Activated naive CD4-positive, alpha-beta T cell treated with anti-CD3 and anti-CD28 coated beads, Interleukin-2, amount 10 ng/mL, durations not matched to agents 7 days and 5 days (primary cell): Measurements from ENCODE around the gene NCBP1.
"Not testable (repeated sequence)": the region's sequence is repeated elsewhere in the genome, so short reads cannot be mapped to it uniquely, and the experiment has no call there.

Experiments
- CTCF ChIA-PET: fragments of 350-600 bp; sonication (Branson Sonifier 250); formaldehyde crosslinking; loops from one replicate; lab custom pipeline; 2021; ENCODE audit warnings: antibody characterized with exemption; lab: Charles Lee
- DNase-seq: peaks from one replicate; pipeline ENCODE4 v3.0.0-alpha.2; 2020
- H3K27ac Mint-ChIP-seq: one replicate; pipeline ENCODE4 v1.8.0; 2021; ENCODE audit warnings: mild to moderate bottlenecking, moderate library complexity, mixed read lengths
- H3K27me3 Mint-ChIP-seq: one replicate; pipeline ENCODE4 v1.8.0; 2021; ENCODE audit warnings: mild to moderate bottlenecking, mixed read lengths
- H3K36me3 Mint-ChIP-seq: one replicate; pipeline ENCODE4 v1.8.0; 2021; ENCODE audit warnings: mixed read lengths
- H3K4me1 Mint-ChIP-seq: one replicate; pipeline ENCODE4 v1.8.0; 2021; ENCODE audit warnings: mixed read lengths
- H3K4me3 Mint-ChIP-seq: one replicate; pipeline ENCODE4 v1.8.0; 2021; ENCODE audit warnings: mild to moderate bottlenecking, moderate library complexity, mixed read lengths
- H3K9me3 Mint-ChIP-seq: one replicate; pipeline ENCODE4 v1.8.0; 2021; ENCODE audit warnings: mixed read lengths

Gene NCBP1

DNA sequence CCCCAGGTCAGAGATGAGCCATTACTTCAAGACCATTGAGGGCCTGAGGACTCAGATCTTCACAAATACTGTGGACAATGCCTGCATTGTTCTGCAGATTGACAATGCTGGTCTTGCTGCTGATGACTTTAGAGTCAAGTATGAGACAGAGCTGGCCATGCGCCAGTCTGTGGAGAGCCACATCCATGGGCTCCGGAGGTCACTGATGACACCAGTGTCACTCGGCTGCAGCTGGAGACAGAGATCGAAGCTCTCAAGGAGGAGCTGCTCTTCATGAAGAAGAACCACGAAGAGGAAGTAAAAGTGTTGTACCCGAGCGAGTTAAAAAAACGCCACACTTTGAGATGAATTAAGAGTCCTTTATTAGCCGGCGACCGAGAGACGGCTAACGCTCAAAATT, 65.7 kb downstream of the NCBP1 start:
- H3K4me3 Mint-ChIP-seq, result peak overlapping the region; percentile 11
- not testable (repeated sequence) for H3K9me3 Mint-ChIP-seq, H3K27ac Mint-ChIP-seq, DNase-seq
- peaks cover 24% of the 10 kb centered on the region for H3K27me3 Mint-ChIP-seq
- peaks cover 11% of the 10 kb centered on the region for H3K36me3 Mint-ChIP-seq
- peaks cover 53% of the 10 kb centered on the region for H3K4me1 Mint-ChIP-seq
- CTCF ChIA-PET, result interaction anchor here (1.4 kb wide), 1 partner anchor 222 kb away, joined by 3 read pairs; no protein-coding TSS in a partner anchor

GRCh38 chr9:97699824-97700223, 66.2 kb downstream of the NCBP1 start:
- H3K36me3 Mint-ChIP-seq, H3K27ac Mint-ChIP-seq, DNase-seq, H3K4me3 Mint-ChIP-seq, H3K9me3 Mint-ChIP-seq: not testable (repeated sequence)
- peaks cover 51% of the 10 kb centered on the region for H3K4me1 Mint-ChIP-seq
- H3K27me3 Mint-ChIP-seq, result peaks cover 30% of the 10 kb centered on the region
- CTCF ChIA-PET, result interaction anchor here (1.4 kb wide), 1 partner anchor 221 kb away, joined by 3 read pairs; no protein-coding TSS in a partner anchor

GRCh38 chr9:97703437-97704344, 70.1 kb downstream of the NCBP1 start:
- Mint-ChIP-seq H3K4me3 (no peak overlapping the region), H3K9me3 (no peaks in the 10 kb centered on the region), H3K27me3 (peaks cover 43% of the 10 kb centered on the region), H3K4me1 (peaks cover 32% of the 10 kb centered on the region), H3K27ac (no peak overlapping the region), H3K36me3 (no peaks in the 10 kb centered on the region)
- CTCF ChIA-PET, result no interaction called here
- DNase-seq, result no peak

DNA sequence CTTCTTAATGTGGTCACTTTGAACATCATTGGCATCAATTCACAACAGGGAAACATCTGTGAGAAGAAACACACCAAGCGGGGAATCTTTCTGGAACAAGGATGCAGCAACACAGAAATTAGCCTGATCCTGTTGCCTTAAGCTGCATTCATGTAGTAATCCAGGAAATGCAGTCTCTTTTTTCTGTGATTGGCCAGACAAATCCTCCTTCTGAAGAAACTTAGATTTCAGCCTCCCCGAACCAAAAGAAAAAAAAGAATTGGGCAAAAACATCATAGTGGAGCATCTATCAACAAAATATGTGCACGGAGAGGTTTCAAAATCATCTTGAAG, 70.7 kb downstream of the NCBP1 start:
- H3K27ac Mint-ChIP-seq, result no peak overlapping the region
- CTCF ChIA-PET, result interaction anchor here (0.8 to 1.1 kb wide), 2 partner anchors 10 to 100 kb away, joined by 3 read pairs; no protein-coding TSS in a partner anchor

DNA sequence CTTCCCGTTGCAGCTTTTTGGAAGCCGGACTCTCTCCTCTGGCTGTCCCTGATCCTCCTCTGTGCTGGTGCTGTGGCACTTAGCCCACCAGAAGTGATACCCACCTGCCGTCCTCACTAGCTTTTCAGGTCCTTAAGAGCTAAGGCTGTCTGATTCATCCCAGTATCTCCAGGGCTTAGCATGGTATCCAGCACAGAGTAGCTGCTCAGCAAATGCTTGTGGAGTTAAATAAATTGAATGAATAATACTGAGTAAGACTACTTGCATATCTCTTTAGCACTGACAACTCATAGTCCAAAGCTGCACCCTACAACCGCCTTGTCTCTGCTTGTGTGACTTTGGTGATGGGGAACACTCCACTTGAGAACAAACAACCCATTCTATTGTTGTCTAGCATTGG, 71.2 kb downstream of the NCBP1 start:
- no peaks in the 10 kb centered on the region for H3K36me3 Mint-ChIP-seq
- H3K4me1 Mint-ChIP-seq, result peaks cover 23% of the 10 kb centered on the region
- H3K4me3 Mint-ChIP-seq, result no peak overlapping the region
- H3K27me3 Mint-ChIP-seq, result peaks cover 46% of the 10 kb centered on the region
- DNase-seq, result no peak
- no peaks in the 10 kb centered on the region for H3K9me3 Mint-ChIP-seq
- H3K27ac Mint-ChIP-seq, result no peak overlapping the region
- CTCF ChIA-PET, result interaction anchor here (0.8 to 2.1 kb wide), 4 partner anchors 9 to 191 kb away, joined by 3 to 4 read pairs (median 3); no protein-coding TSS in a partner anchor

More for the DNA sequence above, 70.7 kb downstream of the NCBP1 start:
- no peak for DNase-seq
- peaks cover 28% of the 10 kb centered on the region for H3K4me1 Mint-ChIP-seq
- H3K9me3 Mint-ChIP-seq, result no peaks in the 10 kb centered on the region
- H3K36me3 Mint-ChIP-seq, result no peaks in the 10 kb centered on the region
- H3K4me3 Mint-ChIP-seq, result no peak overlapping the region
- peaks cover 44% of the 10 kb centered on the region for H3K27me3 Mint-ChIP-seq

- Mint-ChIP-seq H3K9me3 (no peaks in the 10 kb centered on the region), H3K36me3 (no peaks in the 10 kb centered on the region), H3K27me3 (peaks cover 47% of the 10 kb centered on the region), H3K27ac (no peak overlapping the region), H3K4me1 (peaks cover 22% of the 10 kb centered on the region), H3K4me3 (no peak overlapping the region)
- CTCF ChIA-PET, result interaction anchor here (1.0 to 2.1 kb wide), 5 partner anchors 8 to 195 kb away, joined by 3 to 4 read pairs (median 3); no protein-coding TSS in a partner anchor
- DNase-seq, result no peak
Measured at GRCh38 chr9:97705354-97705950, 71.8 kb downstream of the NCBP1 start.

DNA sequence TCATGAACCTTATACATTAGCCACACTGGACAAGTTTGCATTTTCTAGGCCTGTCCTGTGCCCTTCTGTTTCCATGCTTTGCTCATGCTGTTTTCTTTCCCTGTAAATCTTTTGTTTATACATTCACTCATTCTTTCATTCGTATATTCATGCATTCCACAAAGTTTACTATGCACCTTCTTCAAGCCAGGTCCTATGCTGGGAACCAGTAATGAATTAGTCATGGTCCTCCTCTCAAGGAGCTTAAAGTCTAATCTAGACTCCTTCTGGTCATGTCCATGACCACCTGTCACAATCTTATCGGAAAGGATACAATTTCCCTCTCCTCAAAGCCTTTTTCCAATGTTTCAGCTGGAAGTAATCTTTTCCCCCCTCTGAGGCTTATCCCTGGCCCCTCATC, 72.6 kb downstream of the NCBP1 start:
- Mint-ChIP-seq H3K27me3 (peaks cover 51% of the 10 kb centered on the region), H3K27ac (no peak overlapping the region), H3K4me3 (no peak overlapping the region), H3K36me3 (no peaks in the 10 kb centered on the region), H3K9me3 (no peaks in the 10 kb centered on the region), H3K4me1 (peaks cover 30% of the 10 kb centered on the region)
- CTCF ChIA-PET, result interaction anchor here (1.0 to 2.1 kb wide), 3 partner anchors 10 to 194 kb away, joined by 3 to 4 read pairs (median 4); no protein-coding TSS in a partner anchor
- DNase-seq, result no peak

GRCh38 chr9:97710356-97711222, 77.0 kb downstream of the NCBP1 start:
- H3K4me3 Mint-ChIP-seq, result peak overlapping the region; percentile 14

GRCh38 chr9:97711223-97711626, 77.6 kb downstream of the NCBP1 start:
- no peak for DNase-seq
- peaks cover 47% of the 10 kb centered on the region for H3K4me1 Mint-ChIP-seq
- H3K9me3 Mint-ChIP-seq, result no peaks in the 10 kb centered on the region
- CTCF ChIA-PET, result interaction anchor here (1.3 to 1.8 kb wide), 3 partner anchors 26 to 191 kb away, joined by 3 to 4 read pairs (median 4); no protein-coding TSS in a partner anchor
- H3K36me3 Mint-ChIP-seq, result peaks cover 1% of the 10 kb centered on the region
- H3K4me3 Mint-ChIP-seq, result peak overlapping the region; percentile 14
- peaks cover 47% of the 10 kb centered on the region for H3K27me3 Mint-ChIP-seq
- no peak overlapping the region for H3K27ac Mint-ChIP-seq

More at GRCh38 chr9:97710356-97711222, 77.0 kb downstream of the NCBP1 start:
- peak; percentile 63 for DNase-seq
- H3K36me3 Mint-ChIP-seq, result no peaks in the 10 kb centered on the region
- CTCF ChIA-PET, result interaction anchor here (1.3 kb wide), 1 partner anchor 191 kb away, joined by 4 read pairs; no protein-coding TSS in a partner anchor
- H3K4me1 Mint-ChIP-seq, result peaks cover 50% of the 10 kb centered on the region
- H3K27ac Mint-ChIP-seq, result no peak overlapping the region
- peaks cover 42% of the 10 kb centered on the region for H3K27me3 Mint-ChIP-seq
- no peaks in the 10 kb centered on the region for H3K9me3 Mint-ChIP-seq

DNA sequence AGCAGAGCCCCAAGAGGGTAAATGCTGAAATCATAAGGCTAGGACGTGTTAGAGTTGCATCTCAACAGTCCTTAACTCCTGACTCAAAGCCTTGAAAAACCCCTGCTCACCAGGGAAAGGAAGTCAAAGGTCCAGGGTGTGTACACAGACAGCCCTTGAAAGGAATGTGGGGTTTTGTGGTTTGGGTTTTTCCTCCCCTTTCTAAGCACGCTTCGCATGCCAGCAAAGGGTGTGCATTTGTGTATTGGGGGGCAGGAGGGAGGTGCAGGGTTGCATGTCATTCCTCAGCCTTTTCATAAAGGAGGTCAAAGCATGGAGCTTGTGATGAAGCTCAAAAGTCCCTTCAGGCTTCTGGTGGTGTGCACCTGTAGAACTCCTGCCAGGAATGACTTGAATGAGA, 80.8 kb downstream of the NCBP1 start:
- peak; percentile 23 for DNase-seq
- Mint-ChIP-seq H3K36me3 (peaks cover 1% of the 10 kb centered on the region), H3K27me3 (peaks cover 48% of the 10 kb centered on the region), H3K4me1 (peaks cover 51% of the 10 kb centered on the region), H3K4me3 (peak overlapping the region; percentile 23), H3K27ac (no peak overlapping the region), H3K9me3 (peaks cover 3% of the 10 kb centered on the region)
- CTCF ChIA-PET, result interaction anchor here (1.0 to 1.6 kb wide), 2 partner anchors 10 to 176 kb away, joined by 3 to 5 read pairs; no protein-coding TSS in a partner anchor

GRCh38 chr9:97717866-97718265, 84.2 kb downstream of the NCBP1 start:
- peaks cover 59% of the 10 kb centered on the region for H3K27me3 Mint-ChIP-seq
- peaks cover 8% of the 10 kb centered on the region for H3K9me3 Mint-ChIP-seq
- H3K27ac Mint-ChIP-seq, result no peak overlapping the region
- H3K36me3 Mint-ChIP-seq, result peaks cover 3% of the 10 kb centered on the region
- H3K4me3 Mint-ChIP-seq, result no peak overlapping the region
- no peak for DNase-seq
- peaks cover 31% of the 10 kb centered on the region for H3K4me1 Mint-ChIP-seq
- CTCF ChIA-PET, result interaction anchor here (1.0 kb wide), 1 partner anchor 172 kb away, joined by 3 read pairs; no protein-coding TSS in a partner anchor

GRCh38 chr9:97721396-97721795, 87.8 kb downstream of the NCBP1 start:
- CTCF ChIA-PET, result interaction anchor here (1.1 kb wide), 1 partner anchor 174 kb away, joined by 3 read pairs; no protein-coding TSS in a partner anchor
- Mint-ChIP-seq H3K9me3 (peaks cover 8% of the 10 kb centered on the region), H3K27me3 (peaks cover 79% of the 10 kb centered on the region), H3K4me1 (peaks cover 5% of the 10 kb centered on the region), H3K36me3 (peaks cover 2% of the 10 kb centered on the region), H3K27ac (no peak overlapping the region), H3K4me3 (no peak overlapping the region)
- no peak for DNase-seq

- H3K4me1 Mint-ChIP-seq, result peaks cover 5% of the 10 kb centered on the region
- no peak overlapping the region for H3K4me3 Mint-ChIP-seq
- H3K36me3 Mint-ChIP-seq, result peaks cover 2% of the 10 kb centered on the region
- peaks cover 81% of the 10 kb centered on the region for H3K27me3 Mint-ChIP-seq
- DNase-seq, result no peak
- peaks cover 8% of the 10 kb centered on the region for H3K9me3 Mint-ChIP-seq
- H3K27ac Mint-ChIP-seq, result no peak overlapping the region
- CTCF ChIA-PET, result no interaction called here
Measured at GRCh38 chr9:97722331-97722730, 88.7 kb downstream of the NCBP1 start.
